Mesenteric fat pad (tissue), 1 donor: ENCODE measurements around the gene ELAPOR2. TPM values are rescaled to one million over a fixed set of nuclear protein-coding genes. Genes with fewer than 3 reads are reported as not detected.
"Not testable (repeated sequence)": the region's sequence is repeated elsewhere in the genome, so short reads cannot be mapped to it uniquely, and the experiment has no call there.

Experiments
- DNase-seq: peaks from one replicate; pipeline ENCODE4 v3.0.0-alpha.2; 2020; ENCODE audit warnings: low spot score
- total RNA-seq: library from RNA; stranded (reverse); fragmentation: NEBNext Ultra II Directional; extraction: Animal tissue kit (Norgen Biotek cat#: 25700); gene quantifications from one replicate; pipeline ENCODE4 v1.2.1, GENCODE V29; 2021
- donor health status: DM: yes; HTN: yes; CAD: no.

Gene ELAPOR2
- total RNA-seq, 1 donor from 2014 or later = 22.0 TPM

- DNase-seq = no peak
These were observed 10.6 kb downstream of the ELAPOR2 start for GRCh38 chr7:87048839-87049238.

DNA sequence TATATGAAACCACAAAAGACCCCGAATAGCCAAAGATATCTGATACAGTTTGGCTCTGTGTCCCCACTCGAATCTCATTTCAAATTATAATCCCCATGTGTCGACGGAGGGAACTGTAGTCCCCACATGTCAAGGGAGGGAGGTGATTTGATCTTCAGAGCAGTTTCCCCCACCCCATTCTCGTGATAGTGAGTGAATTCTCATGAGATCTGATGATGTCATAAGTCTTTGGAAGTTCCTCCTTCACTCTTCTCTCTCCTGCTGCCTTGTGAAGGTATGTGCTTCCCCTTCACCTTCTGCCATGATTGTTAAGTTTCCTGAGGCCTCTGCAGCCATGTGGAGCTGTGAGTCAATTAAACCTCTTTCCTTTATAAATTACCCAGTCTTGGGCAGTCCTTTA lies 13.0 kb downstream of the ELAPOR2 start:
- no peak for DNase-seq

GRCh38 chr7:87044713-87045112 lies 14.7 kb downstream of the ELAPOR2 start:
- DNase-seq = not testable (repeated sequence)

GRCh38 chr7:87041586-87041985 lies 17.9 kb downstream of the ELAPOR2 start:
- DNase-seq = not testable (repeated sequence)

- not testable (repeated sequence) for DNase-seq
These were observed 19.7 kb downstream of the ELAPOR2 start for GRCh38 chr7:87039691-87040299.

DNA sequence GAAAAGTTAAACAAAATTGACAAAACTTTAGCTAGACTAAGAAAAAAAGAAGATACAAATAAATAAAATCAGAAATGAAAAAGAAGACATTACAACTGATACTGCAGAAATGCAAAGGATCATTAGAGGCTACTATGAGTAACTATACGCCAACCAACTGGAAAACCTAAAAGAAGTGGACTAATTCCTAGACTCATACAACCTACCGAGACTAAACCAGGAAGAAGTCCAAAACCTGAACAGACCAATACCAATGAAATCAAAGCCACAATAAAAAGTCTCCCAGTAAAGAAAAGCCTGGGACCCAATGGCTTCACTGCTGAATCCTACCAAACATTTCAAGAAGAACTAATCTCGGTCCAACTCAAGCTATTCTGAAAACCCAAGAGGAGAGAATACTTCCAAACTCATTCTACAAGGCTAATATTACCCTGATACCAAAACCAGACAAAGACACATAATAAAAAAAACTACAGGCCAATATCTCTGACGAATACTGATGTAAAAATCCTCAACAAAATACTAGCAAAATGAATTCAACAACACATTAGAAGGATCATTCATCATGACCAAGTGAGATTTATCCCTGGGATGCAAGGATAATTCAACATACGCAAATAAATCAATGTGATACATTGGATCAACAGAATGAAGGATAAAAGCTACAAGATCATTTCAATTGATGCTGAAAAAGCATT lies 20.3 kb downstream of the ELAPOR2 start:
- DNase-seq = no peak

GRCh38 chr7:87036985-87037384 lies 22.5 kb downstream of the ELAPOR2 start:
- no peak for DNase-seq

- DNase-seq = no peak
These were observed 26.7 kb downstream of the ELAPOR2 start for GRCh38 chr7:87032604-87033339.

DNA sequence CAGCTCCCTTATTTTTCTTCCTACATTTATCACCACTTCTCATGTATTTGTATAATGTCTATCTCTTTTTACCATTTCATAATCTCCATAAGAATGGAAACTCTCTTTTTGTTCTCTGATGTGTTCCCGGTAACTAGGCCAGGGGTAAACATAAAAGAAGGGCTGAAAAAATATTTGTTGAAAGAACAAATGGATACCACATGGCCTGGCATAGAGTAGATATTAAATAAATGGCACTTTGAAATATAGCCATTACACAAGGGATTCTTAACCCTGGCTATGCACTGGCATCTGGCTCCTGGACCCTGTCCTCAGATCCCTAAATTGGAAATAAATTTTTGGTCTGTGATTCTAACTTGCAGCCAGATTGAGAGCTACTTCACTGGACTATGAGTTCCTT lies 30.4 kb downstream of the ELAPOR2 start:
- DNase-seq = no peak

DNA sequence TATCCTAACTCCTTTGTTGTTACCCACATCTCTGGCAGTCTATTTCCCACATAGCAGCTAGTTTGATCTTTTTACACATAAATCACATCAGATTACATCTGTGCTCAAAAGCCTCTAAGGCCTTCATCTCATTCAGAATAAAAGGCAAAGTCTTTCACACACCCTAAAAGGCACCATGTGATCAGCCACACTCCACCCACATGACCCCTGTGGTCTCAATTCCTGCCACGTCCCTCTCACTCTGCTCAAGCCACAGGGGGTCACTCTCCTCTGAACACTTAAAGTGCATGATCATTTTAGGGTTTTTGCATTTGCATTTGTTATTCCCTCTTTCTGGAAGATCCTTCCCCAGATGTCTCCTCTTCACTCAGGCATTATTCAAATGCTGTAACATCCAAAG lies 30.8 kb downstream of the ELAPOR2 start:
- no peak for DNase-seq

DNA sequence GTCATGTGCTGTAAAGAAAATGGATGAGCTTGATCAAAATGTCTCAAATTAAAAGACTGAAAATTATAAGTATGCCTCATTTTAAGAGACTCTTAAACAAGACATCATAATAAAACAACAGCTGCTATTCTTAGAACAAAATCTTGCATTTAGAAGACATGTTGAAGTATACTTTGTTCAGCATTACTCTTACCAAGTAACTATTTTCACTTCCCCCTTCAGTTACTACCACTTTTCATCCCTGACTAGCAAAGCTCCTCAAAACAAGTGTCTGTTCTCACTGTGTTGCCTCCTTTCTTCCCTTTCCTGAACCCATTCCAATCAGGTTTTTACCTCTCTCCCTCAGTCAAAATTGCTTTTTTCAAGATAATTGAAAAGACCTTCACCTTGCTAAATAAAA lies 31.6 kb downstream of the ELAPOR2 start:
- DNase-seq = no peak

DNA sequence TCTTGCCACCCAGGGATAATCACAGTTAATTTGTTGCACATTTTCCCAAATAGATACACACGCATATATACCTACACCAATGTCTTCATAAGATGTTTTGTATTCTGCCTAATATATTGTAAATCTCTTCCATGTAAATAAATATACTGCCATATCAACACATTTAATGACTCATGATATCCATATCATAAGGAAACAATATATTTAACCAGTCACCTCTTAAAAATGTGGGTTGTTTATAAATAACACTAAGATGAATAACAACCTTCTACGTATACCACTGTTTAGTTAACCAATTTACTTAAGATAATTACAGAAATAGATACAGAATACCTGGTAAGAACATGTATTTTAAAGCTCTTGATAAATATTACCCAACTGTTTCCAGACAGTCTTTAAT lies 38.2 kb downstream of the ELAPOR2 start:
- no peak for DNase-seq

DNA sequence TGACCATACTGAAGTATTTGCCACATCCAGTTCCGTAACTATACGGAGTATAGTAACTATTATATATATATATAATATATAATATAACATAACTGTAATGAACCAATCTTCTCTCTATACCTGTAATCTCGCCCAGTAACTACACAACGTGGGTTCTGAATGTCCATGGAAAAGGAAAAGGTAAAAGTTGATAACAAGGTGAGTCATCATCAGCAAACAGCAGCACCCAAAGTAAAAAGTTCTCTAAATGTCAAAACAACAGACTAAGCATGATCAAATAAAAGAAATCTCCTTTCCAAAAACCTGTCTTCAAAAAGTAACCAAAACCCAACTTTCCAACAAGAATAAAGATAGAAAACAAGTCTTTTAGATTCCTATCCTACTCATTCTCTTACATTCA lies 42.8 kb downstream of the ELAPOR2 start:
- DNase-seq = no peak

DNA sequence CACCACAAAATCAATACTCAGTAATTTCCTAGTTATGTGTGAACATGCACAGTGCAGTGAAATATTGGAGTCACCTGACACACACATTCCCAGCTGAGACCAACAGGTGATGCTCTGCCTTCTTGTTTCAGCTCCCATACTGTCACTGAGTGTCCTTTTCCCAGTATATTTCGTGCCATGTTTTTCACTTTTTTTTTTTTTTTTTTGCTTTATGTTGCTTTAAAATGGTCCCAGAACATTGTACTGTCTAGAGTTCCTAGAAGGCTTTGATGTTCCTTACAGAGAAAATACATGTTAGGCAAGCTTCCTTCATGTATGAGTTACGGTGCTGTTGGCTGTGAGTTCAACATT lies 45.6 kb downstream of the ELAPOR2 start:
- no peak for DNase-seq

DNA sequence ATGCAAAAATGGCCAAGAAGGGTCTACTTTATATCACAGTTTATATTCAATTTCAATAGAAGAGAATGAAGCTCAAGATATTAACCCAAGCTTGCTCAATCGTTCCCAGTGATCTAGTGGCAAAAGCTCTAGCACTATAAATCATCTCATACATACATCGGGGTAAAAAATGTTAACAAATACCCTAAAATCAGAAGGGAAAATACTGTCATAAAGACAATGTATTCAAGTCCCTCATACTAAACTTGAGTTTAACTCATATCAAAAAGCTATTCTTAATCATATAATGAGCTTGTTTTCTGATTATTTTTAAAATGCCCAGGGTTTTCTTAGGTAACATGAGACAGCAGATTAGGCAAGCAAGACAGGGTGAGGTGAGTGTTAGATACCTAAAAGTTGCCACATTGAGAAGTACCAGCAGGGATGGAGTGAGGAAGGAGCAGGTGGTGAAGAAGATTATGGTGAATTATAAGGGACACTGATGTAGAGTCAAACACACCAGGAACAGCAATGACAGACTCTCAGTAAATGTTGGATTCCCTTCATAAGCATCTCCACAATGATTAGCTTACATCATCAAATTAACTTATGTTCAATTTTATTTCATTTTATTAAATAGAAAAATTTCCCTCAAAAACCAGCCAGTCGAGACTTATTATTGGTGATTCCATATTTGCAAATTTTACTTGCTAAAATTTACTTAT lies 46.2 kb downstream of the ELAPOR2 start:
- DNase-seq = no peak

Other genes starting within 250 kb of the ELAPOR2 start
- 53.9 TPM for gene DMTF1, start 92.8 kb upstream of the ELAPOR2 start, total RNA-seq
- 24.4 TPM for gene TMEM243, start 160.1 kb upstream of the ELAPOR2 start, total RNA-seq